ENCODE data around the gene SPTAN1.

Gene SPTAN1

DNA sequence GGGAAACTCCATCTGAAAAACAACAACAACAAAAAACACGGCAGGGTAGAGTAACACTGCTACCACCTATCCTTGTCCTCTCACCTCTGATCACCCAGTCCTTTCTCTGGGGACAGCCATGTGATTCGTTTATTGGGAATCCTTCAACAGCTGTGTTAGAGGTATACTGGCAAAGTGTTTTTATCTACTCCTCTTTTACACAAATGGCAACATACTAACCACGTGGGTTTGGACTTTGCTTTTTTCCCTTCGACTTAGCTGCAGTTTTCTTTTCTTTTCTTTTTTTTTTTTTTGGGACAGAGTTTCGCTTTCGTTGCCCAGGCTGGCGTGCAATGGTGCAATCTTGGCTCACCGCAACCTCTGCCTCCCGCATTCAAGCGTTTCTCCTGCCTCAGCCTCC lies 125.4 kb downstream of the SPTAN1 start:
- DNase-seq (ENCODE audit: low read depth in 2 of 2): no peak
- TF ChIP-seq CTCF (IDR thresholded peaks at IDR 0.05; ENCODE audit: low read depth, low read length): no peak
- no peak overlapping the region for H3K4me3 ChIP-seq (replicated peaks in 1 of 2; ENCODE audit: low read depth in 2 of 2, low read length in 2 of 2)

Data from cardiac fibroblast (primary cell).